Parathyroid adenoma (tissue), 2 donors: ENCODE results near the gene BEX4.
A peak's percentile ranks its signal among the peaks of the same experiment; 100 is the strongest.
"Not testable (repeated sequence)": the region's sequence is repeated elsewhere in the genome, so short reads cannot be mapped to it uniquely, and the experiment has no call there.

Experiments
- H2AFZ ChIP-seq: fragments of 300-600 bp; sonication (generic); one replicate; pipeline ENCODE4 v1.7.0; 2017; ENCODE audit warnings: antibody characterized with exemption, mild to moderate bottlenecking
- H3K27ac ChIP-seq: fragments of 300-600 bp; sonication (generic); one replicate; pipeline ENCODE4 v1.7.0; 2017
- H3K27me3 ChIP-seq: fragments of 300-600 bp; sonication (generic); one replicate; pipeline ENCODE4 v1.7.0; 2017; ENCODE audit warnings: low read length; ENCODE audit not compliant: control insufficient read depth, insufficient read depth
- H3K36me3 ChIP-seq: fragments of 300-600 bp; sonication (generic); one replicate; pipeline ENCODE4 v1.7.0; 2017; ENCODE audit warnings: low read length; ENCODE audit not compliant: control insufficient read depth, insufficient read depth
- H3K4me1 ChIP-seq: fragments of 300-600 bp; sonication (generic); one replicate; pipeline ENCODE4 v1.7.0; 2017; ENCODE audit warnings: control low read depth
- H3K4me2 ChIP-seq: fragments of 300-600 bp; sonication (generic); one replicate; pipeline ENCODE4 v1.7.0; 2017; ENCODE audit warnings: low read length
- H3K4me3 ChIP-seq: fragments of 300-600 bp; sonication (generic); one replicate; pipeline ENCODE4 v1.7.0; 2017; ENCODE audit warnings: low read depth, low read length
- H3K79me2 ChIP-seq: fragments of 300-600 bp; sonication (generic); one replicate; pipeline ENCODE4 v1.7.0; 2017; ENCODE audit warnings: control low read depth
- H3K9ac ChIP-seq: fragments of 300-600 bp; sonication (generic); one replicate; pipeline ENCODE4 v1.7.0; 2017; ENCODE audit warnings: mild to moderate bottlenecking
- H3K9me3 ChIP-seq: fragments of 300-600 bp; sonication (generic); one replicate; pipeline ENCODE4 v1.7.0; 2017; ENCODE audit warnings: low read length; ENCODE audit not compliant: control insufficient read depth
- TF ChIP-seq, protein P1 (sequence below): fragments of 300-600 bp; sonication (generic); IDR thresholded peaks from one replicate; pipeline ENCODE4 v1.7.0; 2017; ENCODE audit warnings: antibody characterized with exemption, mild to moderate bottlenecking
- donor health status: primary hyperparathyroidism.

The BEX4 gene, protein sequence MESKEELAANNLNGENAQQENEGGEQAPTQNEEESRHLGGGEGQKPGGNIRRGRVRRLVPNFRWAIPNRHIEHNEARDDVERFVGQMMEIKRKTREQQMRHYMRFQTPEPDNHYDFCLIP

DNA sequence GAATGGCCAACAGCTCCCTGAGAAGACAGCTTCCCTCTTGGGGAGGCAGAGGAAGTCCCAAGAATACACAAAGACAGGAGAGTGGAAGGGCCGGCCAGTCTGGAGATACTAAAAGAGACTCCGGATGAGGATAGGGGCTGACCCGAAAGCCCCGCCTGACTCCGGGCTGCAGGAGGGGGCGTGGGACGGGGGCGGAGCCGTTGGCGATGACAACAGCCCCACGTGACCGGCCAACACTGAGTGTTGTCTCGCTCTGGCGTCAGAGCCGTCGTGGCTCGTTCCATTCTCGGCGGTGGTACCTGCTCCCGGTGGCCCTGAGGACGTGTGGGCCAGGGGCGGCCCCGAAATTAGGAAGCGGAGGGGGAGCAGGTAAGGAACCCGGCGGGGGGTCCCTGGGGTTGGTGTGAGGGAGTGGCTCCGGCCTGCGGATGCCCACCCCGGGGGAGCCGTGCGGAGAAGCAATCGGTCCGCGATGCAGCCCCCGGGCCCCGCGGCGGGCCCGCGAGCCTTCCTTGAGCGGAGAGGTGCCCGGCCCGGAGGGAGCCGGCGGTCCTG is at the start of gene BEX4:
Gene BEX4, plus strand, starts transcription at position 239 of the 555 bp plus-strand sequence. CDS start 1,046 bp downstream, outside the sequence.
- H3K79me2 ChIP-seq = no peaks in the 10 kb centered on the region

DNA sequence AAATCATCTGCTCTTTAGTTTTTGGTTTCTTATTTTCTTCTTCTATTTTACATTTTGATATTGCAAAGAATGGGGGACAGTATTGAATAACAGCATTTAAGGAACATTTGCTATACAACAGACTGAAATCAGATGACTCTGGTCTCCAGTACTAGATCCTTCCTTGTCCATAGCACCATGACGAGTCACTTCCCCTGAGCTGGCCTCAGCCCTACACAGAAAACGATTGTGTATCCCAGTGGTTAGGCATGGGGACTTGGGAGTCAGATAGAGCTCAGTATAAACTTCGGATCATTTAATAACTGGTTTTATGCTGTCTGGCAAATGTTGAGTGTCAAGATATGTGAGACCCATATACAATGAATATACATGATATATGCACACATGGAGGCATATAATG is 44.7 kb upstream of the BEX4 start:
- no peak overlapping the region for H2AFZ ChIP-seq
- no peak overlapping the region for H3K27ac ChIP-seq
- H3K4me3 ChIP-seq = no peak overlapping the region
- H3K36me3 ChIP-seq = no peaks in the 10 kb centered on the region
- no peaks in the 10 kb centered on the region for H3K79me2 ChIP-seq
- H3K27me3 ChIP-seq = no peaks in the 10 kb centered on the region
- no peaks in the 10 kb centered on the region for H3K9me3 ChIP-seq
- no peaks in the 10 kb centered on the region for H3K4me1 ChIP-seq
- no peak overlapping the region for H3K9ac ChIP-seq
- TF ChIP-seq, protein P1, sequence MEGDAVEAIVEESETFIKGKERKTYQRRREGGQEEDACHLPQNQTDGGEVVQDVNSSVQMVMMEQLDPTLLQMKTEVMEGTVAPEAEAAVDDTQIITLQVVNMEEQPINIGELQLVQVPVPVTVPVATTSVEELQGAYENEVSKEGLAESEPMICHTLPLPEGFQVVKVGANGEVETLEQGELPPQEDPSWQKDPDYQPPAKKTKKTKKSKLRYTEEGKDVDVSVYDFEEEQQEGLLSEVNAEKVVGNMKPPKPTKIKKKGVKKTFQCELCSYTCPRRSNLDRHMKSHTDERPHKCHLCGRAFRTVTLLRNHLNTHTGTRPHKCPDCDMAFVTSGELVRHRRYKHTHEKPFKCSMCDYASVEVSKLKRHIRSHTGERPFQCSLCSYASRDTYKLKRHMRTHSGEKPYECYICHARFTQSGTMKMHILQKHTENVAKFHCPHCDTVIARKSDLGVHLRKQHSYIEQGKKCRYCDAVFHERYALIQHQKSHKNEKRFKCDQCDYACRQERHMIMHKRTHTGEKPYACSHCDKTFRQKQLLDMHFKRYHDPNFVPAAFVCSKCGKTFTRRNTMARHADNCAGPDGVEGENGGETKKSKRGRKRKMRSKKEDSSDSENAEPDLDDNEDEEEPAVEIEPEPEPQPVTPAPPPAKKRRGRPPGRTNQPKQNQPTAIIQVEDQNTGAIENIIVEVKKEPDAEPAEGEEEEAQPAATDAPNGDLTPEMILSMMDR = no peak
- H3K4me2 ChIP-seq = no peak overlapping the region

More for the DNA sequence above, at the start of gene BEX4:
- Histone ChIP-seq H3K4me1 (no peaks in the 10 kb centered on the region), H3K36me3 (no peaks in the 10 kb centered on the region), H3K9ac (peak within 1 kb of the TSS; percentile 96), H3K27me3 (no peaks in the 10 kb centered on the region), H2AFZ (peak within 1 kb of the TSS; percentile 81), H3K9me3 (no peaks in the 10 kb centered on the region), H3K4me3 (peak within 1 kb of the TSS; percentile 73), H3K4me2 (peak within 1 kb of the TSS; percentile 63), H3K27ac (peak within 1 kb of the TSS; percentile 94)
- TF ChIP-seq, protein P1 = no peak

DNA sequence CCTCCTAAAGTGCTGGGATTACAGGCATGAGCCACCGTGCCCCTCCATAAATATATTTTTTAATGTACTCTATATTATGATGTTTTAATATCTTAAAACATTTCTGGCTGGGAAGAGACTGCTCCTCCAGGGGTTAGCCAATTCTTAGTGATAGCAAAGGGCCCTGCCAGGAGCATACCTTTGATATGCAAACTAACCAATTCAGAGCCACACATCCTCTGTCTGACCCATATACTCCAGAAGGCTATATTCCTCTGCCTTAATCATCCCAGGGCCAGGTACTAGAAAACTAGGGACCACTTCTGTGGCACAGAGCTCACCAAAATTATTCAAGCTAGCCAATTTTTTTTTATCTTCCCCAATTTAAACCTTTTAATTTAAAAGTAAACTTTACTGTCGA is 43.6 kb upstream of the BEX4 start:
- H3K9me3 ChIP-seq = no peaks in the 10 kb centered on the region
- no peak overlapping the region for H2AFZ ChIP-seq
- no peak overlapping the region for H3K27ac ChIP-seq
- H3K4me1 ChIP-seq = no peaks in the 10 kb centered on the region
- no peaks in the 10 kb centered on the region for H3K36me3 ChIP-seq
- TF ChIP-seq, protein P1 = no peak
- H3K4me3 ChIP-seq = no peak overlapping the region
- no peaks in the 10 kb centered on the region for H3K27me3 ChIP-seq
- no peaks in the 10 kb centered on the region for H3K79me2 ChIP-seq
- H3K4me2 ChIP-seq = no peak overlapping the region
- H3K9ac ChIP-seq = no peak overlapping the region

DNA sequence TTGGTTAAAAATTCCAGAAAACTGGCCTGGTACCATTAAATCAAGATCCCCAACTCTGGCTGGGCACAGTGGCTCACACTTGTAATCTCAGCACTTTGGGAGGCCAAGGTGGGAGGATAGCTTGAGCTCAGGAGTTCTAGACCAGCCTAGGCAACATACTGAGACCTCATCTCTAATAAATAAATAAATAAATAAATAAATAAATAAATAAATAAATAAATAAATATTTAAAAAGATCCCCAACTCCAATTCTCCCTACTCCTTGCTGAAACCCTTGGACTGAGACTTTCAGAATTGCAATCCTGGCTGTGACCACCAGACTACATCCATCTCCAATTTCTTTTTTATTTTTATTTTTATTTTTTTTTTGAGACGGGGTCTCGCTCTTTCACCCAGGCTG is 39.7 kb upstream of the BEX4 start:
- H3K27me3 ChIP-seq, H3K36me3 ChIP-seq, H3K4me2 ChIP-seq, H3K4me1 ChIP-seq, H3K79me2 ChIP-seq, H3K9ac ChIP-seq, H3K4me3 ChIP-seq, H3K27ac ChIP-seq, H3K9me3 ChIP-seq, H2AFZ ChIP-seq: not testable (repeated sequence)

DNA sequence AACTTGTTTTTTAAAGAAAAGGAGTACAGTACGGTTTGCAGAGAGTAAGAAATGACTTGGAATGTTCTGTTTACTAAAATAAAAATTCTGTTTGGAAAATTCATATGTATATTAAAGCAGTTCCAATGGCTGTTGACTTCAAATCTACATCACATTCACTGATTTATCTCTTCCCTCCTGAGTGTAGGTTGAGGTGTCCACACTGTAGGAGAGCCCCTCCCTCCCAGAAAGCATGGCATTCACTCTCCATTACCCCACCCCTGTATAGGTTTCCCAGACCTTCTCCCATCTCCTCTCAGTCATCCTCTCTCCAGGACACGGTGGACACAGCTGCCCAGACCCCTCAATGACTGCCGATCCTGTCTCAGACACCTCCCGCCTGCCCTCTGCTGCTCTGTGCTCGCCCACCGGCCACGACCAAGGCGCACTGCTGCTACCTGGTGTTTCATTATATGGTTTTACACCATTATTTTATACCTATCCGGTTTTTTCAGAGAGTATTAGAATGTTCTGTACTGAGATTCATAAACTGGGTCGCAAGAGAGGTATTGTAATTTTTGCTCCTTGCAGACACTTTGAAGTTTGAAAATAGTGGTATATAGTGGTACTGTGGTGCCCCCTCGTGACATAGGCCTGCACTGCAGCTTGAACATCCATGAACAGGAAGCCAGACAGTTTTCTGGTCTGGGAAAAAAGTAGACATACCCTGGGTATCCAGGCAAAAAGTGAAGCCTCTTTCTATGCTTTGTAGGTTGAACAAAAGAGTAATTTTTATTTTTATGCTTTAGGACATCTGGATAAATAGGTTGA is 38.8 kb upstream of the BEX4 start:
- no peak overlapping the region for H3K27ac ChIP-seq
- H3K9me3 ChIP-seq = no peaks in the 10 kb centered on the region
- no peaks in the 10 kb centered on the region for H3K27me3 ChIP-seq
- no peaks in the 10 kb centered on the region for H3K79me2 ChIP-seq
- H3K4me3 ChIP-seq = no peak overlapping the region
- no peaks in the 10 kb centered on the region for H3K36me3 ChIP-seq
- no peaks in the 10 kb centered on the region for H3K4me1 ChIP-seq
- H3K9ac ChIP-seq = no peak overlapping the region
- peak overlapping the region; percentile 35 for H3K4me2 ChIP-seq
- H2AFZ ChIP-seq = peak overlapping the region; percentile 76
- TF ChIP-seq, protein P1 = peak; percentile 69
